Measurements from ENCODE around the gene KLF15.

Gene KLF15

GRCh38 chr3:126319701-126320295 lies 37.4 kb downstream of the KLF15 start:
- no peak for ATAC-seq (ENCODE audit: low read depth)
- no peaks in the 10 kb centered on the region for H3K4me1 Mint-ChIP-seq
- H3K4me3 Mint-ChIP-seq: no peak overlapping the region
- no peak for DNase-seq (ENCODE audit: low spot score in 2 of 2)
- H3K27me3 Mint-ChIP-seq: peaks cover 3% of the 10 kb centered on the region
- no peaks in the 10 kb centered on the region for H3K36me3 Mint-ChIP-seq
- no peak overlapping the region for H3K27ac Mint-ChIP-seq
- peaks cover 1% of the 10 kb centered on the region for H3K9me3 Mint-ChIP-seq

DNA sequence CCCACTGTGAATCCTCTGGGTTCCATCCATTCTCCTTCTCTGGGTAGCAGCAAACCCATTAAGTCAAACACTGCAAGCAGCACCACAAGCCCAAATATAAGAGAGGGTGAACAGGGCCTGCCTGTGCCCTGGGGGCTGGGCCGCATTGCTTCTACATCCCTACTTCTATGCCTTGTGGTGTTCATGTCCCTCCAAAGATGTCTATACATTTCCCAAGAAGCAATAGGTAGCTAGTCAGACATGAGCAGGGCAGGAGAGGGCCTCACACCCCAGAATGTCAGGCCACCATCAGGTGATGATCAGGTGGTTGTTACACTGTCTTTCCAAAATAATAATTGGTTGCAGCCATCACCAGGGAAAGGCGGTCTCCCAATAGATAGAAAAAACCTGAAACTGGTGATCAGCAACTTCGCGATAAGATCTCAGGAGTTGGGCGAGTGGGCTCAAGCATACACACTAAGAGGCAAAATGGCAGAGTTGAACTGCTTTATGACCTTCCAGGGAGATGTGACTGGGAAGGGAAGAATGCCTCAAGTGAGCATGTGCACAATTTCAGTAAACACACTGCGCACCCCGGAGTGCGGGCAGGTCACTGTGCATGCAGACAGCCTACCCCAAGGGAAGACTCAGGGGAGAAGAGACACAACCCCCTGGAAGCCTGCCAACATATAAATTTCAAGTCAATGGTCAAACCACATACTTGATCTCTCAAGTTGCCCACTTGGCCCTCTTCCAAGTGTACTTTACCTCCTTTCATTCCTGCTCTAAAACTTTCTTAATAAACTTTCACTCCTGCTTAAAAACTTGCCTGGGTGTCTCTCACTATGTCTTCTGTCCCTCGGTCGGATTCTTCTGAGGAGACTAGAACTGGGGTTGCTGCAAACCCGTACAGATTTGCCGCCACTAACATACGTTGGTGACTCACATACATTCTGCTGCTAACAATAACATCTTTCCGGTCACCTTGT lies 39.9 kb downstream of the KLF15 start:
- Mint-ChIP-seq H3K4me3 (no peak overlapping the region), H3K4me1 (no peaks in the 10 kb centered on the region), H3K27me3 (peaks cover 3% of the 10 kb centered on the region), H3K9me3 (peaks cover 3% of the 10 kb centered on the region), H3K27ac (no peak overlapping the region), H3K36me3 (no peaks in the 10 kb centered on the region)
- ATAC-seq (ENCODE audit: low read depth) (no peak), DNase-seq (ENCODE audit: low spot score in 2 of 2) (no peak)

GRCh38 chr3:126316501-126316939 lies 40.7 kb downstream of the KLF15 start:
- ATAC-seq (ENCODE audit: low read depth) (no peak), DNase-seq (ENCODE audit: low spot score in 2 of 2) (no peak)
- no peak overlapping the region for H3K27ac Mint-ChIP-seq
- H3K4me1 Mint-ChIP-seq: no peaks in the 10 kb centered on the region
- H3K27me3 Mint-ChIP-seq: peaks cover 3% of the 10 kb centered on the region
- no peak overlapping the region for H3K4me3 Mint-ChIP-seq
- H3K9me3 Mint-ChIP-seq: peaks cover 3% of the 10 kb centered on the region
- H3K36me3 Mint-ChIP-seq: no peaks in the 10 kb centered on the region

- Mint-ChIP-seq H3K36me3 (no peaks in the 10 kb centered on the region), H3K9me3 (peaks cover 3% of the 10 kb centered on the region), H3K4me3 (no peak overlapping the region), H3K27ac (no peak overlapping the region), H3K4me1 (no peaks in the 10 kb centered on the region), H3K27me3 (peaks cover 3% of the 10 kb centered on the region)
- ATAC-seq (ENCODE audit: low read depth): no peak
- DNase-seq (ENCODE audit: low spot score in 2 of 2): no peak
Observed at GRCh38 chr3:126316031-126316461, 41.2 kb downstream of the KLF15 start.

DNA sequence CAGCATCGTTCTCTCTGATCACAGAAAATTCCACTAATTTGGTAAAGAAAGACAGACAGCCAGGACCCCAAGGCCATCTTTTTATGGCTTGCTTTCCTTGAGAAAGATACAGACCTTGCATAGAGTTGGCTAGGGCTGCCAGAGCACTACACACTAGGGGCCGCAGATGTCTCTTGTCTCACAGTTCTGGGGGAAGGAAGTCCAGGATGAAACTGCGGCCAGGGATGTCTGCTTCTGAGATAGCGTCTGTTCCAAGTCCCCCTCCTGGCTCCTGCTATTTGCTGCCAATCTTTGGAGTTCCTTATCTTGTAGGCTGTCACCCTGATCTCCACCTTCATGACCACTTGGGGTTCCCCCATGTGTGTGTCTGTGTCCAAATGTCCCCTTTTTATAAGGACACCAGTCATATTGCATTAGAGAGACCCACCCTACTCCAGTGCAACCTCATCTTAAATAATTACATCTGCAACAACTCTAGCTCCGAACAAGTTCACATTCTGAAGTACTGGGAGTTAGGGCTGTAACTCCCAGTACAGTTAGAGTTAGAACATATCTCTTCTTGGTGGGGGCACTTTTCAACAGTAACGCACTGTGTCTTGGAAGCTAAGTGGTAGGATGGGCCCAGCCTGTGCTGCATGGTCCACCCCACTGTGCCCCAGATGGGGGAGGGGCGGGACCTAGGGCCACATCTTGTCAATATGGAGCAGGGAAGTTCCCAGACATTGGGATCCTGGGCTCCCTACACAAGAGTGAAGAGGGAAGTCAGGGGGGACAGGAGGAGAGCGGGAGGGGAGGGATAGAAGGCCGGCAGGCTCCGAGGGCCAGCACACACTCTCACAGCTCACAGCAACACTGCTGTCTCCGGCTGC lies 42.2 kb downstream of the KLF15 start:
- H3K4me1 Mint-ChIP-seq: no peaks in the 10 kb centered on the region
- H3K9me3 Mint-ChIP-seq: peaks cover 3% of the 10 kb centered on the region
- no peak for DNase-seq (ENCODE audit: low spot score in 2 of 2)
- peaks cover 3% of the 10 kb centered on the region for H3K27me3 Mint-ChIP-seq
- no peaks in the 10 kb centered on the region for H3K36me3 Mint-ChIP-seq
- H3K4me3 Mint-ChIP-seq: no peak overlapping the region
- no peak for ATAC-seq (ENCODE audit: low read depth)
- no peak overlapping the region for H3K27ac Mint-ChIP-seq

DNA sequence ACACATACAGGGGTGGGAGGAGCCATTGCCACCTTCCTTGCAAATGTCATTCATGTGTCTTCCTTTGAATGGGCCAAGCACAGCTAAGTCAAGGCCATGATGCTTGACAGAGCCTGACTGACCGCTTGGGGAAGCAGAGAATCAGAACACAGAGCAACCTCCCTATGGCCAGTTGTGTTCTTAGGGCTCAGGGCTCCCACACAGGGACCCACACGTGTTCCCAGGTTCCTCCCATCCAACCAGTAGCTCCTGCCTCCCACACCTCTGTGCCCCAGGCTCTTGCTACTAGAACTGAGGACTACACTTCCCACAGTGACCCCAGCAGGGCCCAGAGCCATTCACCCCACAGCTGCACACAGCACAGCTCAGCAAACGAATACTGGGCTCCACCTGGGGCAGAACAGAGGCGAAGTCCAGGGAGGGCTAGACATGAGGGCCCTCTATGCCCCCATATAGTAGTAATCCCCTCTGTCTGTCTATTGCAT lies 42.9 kb downstream of the KLF15 start:
- Mint-ChIP-seq H3K4me1 (no peaks in the 10 kb centered on the region), H3K4me3 (no peak overlapping the region), H3K27ac (no peak overlapping the region), H3K9me3 (peaks cover 3% of the 10 kb centered on the region), H3K36me3 (no peaks in the 10 kb centered on the region), H3K27me3 (peaks cover 3% of the 10 kb centered on the region)
- DNase-seq (ENCODE audit: low spot score in 2 of 2) (no peak), ATAC-seq (ENCODE audit: low read depth) (no peak)

DNA sequence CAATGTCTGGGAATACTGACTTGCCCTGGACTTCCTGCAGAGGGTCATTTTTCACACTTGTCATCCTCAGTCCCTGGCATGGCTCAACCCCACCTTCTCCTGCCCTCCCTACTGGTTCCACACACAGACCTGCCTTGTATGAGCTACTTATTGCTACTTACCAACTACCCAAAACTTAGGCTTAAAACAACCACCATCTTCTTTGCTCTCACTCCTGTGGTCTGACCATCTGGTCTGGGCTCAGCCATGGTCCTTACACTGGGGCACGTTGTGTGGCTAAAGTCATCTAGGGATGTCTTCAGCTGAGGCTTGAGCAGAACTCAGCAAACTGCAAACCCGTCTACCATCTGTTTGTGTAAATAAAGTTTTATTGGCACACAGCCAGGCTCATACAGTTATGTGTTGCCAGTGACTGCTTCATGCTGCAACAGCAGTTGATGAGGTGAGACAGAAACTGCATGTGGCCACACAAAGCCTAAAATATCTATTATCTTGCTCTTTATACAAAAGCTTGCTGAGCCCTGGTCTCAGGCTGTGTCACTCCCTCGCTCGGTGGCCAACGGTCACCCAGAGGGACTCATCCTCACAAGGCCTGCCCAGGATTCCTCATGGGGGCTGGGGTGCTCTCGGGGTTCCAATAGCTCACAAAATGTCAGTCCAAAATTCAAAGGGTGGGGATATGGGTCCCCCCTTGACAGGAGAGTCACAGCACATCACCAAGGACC lies 43.5 kb downstream of the KLF15 start:
- Mint-ChIP-seq H3K4me1 (no peaks in the 10 kb centered on the region), H3K9me3 (peaks cover 3% of the 10 kb centered on the region), H3K27ac (no peak overlapping the region), H3K4me3 (no peak overlapping the region), H3K36me3 (no peaks in the 10 kb centered on the region), H3K27me3 (peaks cover 5% of the 10 kb centered on the region)
- ATAC-seq (ENCODE audit: low read depth) (no peak), DNase-seq (ENCODE audit: low spot score in 2 of 2) (no peak)

DNA sequence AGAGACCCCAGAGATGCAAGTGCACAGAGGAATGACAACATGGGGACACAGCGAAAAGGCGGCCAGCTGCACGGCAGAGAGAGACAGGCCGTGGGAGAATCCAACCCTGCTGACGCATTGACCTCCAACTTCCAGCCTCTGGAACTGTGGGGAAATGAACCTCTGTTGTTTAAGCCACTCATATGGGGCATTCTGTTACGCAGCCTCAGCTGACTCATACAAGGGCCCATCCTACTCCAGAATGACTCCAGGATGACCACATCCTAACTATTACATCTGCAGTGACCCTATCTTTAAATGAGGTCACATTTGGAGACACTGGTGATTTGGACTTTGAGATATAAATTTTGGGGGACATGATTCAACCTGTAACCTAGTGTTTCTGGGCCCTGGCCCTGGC lies 44.0 kb downstream of the KLF15 start:
- no peaks in the 10 kb centered on the region for H3K4me1 Mint-ChIP-seq
- no peak overlapping the region for H3K27ac Mint-ChIP-seq
- no peak for ATAC-seq (ENCODE audit: low read depth)
- no peak overlapping the region for H3K4me3 Mint-ChIP-seq
- peaks cover 3% of the 10 kb centered on the region for H3K9me3 Mint-ChIP-seq
- peaks cover 8% of the 10 kb centered on the region for H3K27me3 Mint-ChIP-seq
- H3K36me3 Mint-ChIP-seq: no peaks in the 10 kb centered on the region
- DNase-seq (ENCODE audit: low spot score in 2 of 2): no peak

DNA sequence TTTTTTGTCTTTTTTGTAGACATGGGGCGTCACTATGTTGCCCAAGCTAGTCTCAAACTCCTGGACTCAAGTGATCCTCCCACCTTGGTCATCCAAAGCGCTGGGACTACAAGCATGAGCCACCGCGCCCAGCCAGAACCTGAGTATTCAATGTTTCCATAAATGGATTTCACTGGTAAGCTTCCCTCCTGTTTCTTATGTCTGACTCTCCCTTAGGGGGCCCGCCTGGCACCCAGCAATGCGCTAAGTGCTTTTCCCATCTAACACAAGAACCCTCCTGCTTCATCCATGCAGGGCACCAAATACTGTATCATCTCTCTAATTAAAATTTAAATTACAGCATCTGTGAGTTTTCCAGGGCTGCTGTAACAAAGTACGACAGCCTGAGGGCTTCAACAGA lies 44.9 kb downstream of the KLF15 start:
- DNase-seq (ENCODE audit: low spot score in 2 of 2): no peak
- Mint-ChIP-seq H3K27ac (no peak overlapping the region), H3K4me3 (no peak overlapping the region), H3K4me1 (no peaks in the 10 kb centered on the region), H3K9me3 (peaks cover 2% of the 10 kb centered on the region), H3K36me3 (no peaks in the 10 kb centered on the region), H3K27me3 (peaks cover 8% of the 10 kb centered on the region)
- ATAC-seq (ENCODE audit: low read depth): no peak

GRCh38 chr3:126311338-126311978 lies 45.8 kb downstream of the KLF15 start:
- H3K27ac Mint-ChIP-seq: no peak overlapping the region
- ATAC-seq (ENCODE audit: low read depth) (no peak), DNase-seq (ENCODE audit: low spot score in 2 of 2) (no peak)
- peaks cover 2% of the 10 kb centered on the region for H3K9me3 Mint-ChIP-seq
- H3K4me3 Mint-ChIP-seq: no peak overlapping the region
- no peaks in the 10 kb centered on the region for H3K4me1 Mint-ChIP-seq
- peaks cover 11% of the 10 kb centered on the region for H3K27me3 Mint-ChIP-seq
- no peaks in the 10 kb centered on the region for H3K36me3 Mint-ChIP-seq

- Mint-ChIP-seq H3K9me3 (peaks cover 2% of the 10 kb centered on the region), H3K4me1 (no peaks in the 10 kb centered on the region), H3K36me3 (no peaks in the 10 kb centered on the region), H3K27me3 (peaks cover 8% of the 10 kb centered on the region), H3K4me3 (no peak overlapping the region), H3K27ac (no peak overlapping the region)
- DNase-seq (ENCODE audit: low spot score in 2 of 2) (no peak), ATAC-seq (ENCODE audit: low read depth) (no peak)
Observed at GRCh38 chr3:126310816-126311215, 46.4 kb downstream of the KLF15 start.

- Mint-ChIP-seq H3K36me3 (no peaks in the 10 kb centered on the region), H3K4me1 (no peaks in the 10 kb centered on the region), H3K27ac (no peak overlapping the region), H3K9me3 (peaks cover 2% of the 10 kb centered on the region), H3K27me3 (peaks cover 9% of the 10 kb centered on the region), H3K4me3 (no peak overlapping the region)
- no peak for ATAC-seq (ENCODE audit: low read depth)
- DNase-seq (ENCODE audit: low spot score in 2 of 2): no peak
Observed at GRCh38 chr3:126309861-126310655, 47.1 kb downstream of the KLF15 start.

Measured in memory B cell (primary cell).